HK-2 (cell line): ENCODE measurements around the gene ISG15.
A peak's percentile ranks its signal among the peaks of the same experiment; 100 is the strongest.
"Not testable (repeated sequence)": the region's sequence is repeated elsewhere in the genome, so short reads cannot be mapped to it uniquely, and the experiment has no call there.

Source experiments
- DNase-seq: peaks from one replicate; pipeline ENCODE4 v3.0.0-alpha.2; 2018; ENCODE audit not compliant: unreplicated experiment

The ISG15 gene

DNA sequence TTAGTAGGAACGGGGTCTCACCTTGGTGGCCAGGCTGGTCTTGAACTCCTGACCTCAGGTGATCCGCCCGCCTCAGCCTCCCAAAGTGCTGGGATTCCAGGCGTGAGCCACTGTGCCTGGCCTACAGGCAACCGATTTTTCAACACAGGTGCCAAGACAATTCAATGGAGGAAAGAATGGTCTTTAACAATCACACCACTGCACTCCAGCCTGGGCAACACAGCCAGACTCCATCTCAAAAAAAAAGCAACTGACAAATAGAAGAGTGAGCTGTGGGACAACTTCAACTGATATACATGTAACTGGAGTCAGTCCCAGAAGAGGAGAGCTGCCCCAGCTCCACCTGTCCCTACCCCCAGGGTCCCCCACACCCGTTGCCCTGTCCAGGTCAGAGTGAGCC lies 18.8 kb upstream of the ISG15 start:
- not testable (repeated sequence) for DNase-seq

DNA sequence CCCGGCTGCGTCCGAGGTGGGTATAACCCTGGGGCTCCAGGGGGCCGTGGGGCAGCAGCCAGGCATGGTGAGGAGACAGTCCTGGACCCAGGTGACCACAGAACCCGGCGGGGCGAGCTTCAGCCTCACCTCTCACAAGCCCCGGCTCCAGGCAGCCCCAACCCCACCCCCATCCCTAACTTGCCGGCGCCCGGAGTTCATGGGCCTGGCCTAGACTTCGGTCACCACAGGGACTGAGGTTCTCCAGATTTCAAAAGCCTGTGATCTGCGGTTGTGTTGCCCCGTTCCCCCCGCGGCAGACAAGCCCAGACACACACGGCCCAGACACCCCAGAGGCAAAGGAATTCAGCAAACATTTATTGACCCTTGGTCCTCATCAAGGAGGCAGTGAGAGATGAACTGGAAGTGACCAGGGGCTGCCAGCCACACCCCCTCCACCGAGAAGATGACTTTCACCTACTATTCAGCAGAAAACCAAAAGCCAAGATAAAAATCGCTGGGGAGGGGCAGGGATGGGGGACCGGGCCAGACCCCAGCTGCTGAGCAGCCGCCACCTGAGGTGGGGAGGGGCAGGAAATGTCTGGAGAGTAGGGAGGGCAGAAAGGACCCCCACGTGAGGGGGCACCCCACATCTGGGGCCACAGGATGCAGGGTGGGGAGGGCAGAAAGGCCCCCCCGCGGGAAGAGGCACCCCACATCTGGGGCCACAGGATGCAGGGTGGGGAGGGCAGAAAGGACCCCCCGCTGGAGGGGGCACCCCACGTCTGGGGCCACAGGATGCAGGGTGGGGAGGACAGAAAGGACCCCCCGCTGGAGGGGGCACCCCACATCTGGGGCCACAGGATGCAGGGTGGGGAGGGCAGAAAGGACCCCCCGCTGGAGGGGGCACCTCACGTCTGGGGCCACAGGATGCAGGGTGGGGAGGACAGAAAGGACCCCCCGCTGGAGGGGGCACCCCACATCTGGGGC lies 17.3 kb upstream of the ISG15 start:
- no peak for DNase-seq

DNA sequence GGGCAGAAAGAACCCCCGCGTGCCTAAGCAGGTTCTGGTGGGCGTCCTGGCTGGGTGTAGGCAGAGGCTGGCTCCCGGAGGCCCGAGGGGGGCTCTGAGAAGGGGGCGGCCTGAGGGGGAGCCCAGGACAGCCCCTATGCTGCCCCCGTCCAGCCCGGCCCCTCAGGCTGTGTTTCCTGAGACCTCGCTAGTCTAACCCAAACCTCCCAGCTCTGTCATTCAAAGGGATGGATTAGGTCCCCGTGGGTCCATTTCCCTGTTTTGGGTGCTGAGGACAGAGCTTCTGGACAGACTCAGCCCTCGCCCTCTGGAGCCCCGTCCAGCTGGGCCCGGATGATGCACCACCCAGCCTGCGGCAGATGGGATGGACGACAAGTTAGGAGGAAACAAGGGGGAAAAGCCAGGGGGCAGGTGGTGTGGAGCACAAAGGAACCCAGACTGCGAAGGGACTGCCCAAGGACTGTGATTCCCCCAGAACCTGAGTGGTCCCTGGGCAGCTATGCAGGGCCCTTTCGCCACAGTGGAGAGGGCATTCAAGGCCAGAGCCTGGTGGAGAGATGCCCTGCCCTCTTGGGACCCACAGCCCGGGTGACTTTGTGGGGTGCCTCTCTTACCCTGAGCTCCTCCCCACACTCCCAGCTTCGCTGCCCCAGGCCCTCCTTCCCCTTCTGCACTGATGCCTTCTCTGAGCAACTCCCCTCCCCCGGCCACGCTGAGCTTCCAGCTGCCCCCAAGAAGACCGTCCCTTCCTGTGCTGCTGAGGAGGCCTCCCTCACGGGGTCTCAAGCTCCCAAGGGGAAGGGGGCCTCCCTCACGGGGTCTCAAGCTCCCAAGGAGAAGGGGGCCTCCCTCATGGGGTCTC lies 16.2 kb upstream of the ISG15 start:
- no peak for DNase-seq

DNA sequence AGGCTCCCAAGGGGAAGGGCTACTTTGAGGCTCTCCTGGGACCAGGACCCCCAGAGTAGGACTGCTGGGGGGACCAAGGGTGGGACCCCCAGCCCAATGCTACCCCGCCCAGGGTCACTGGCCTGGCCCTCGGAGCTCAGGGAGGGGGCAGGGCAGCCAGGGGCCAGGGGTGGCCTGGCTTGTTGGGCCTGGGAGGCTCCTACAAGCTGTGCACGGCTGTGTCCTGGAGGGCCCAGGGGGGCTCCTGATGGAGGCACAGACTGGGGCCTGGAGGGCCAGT lies 15.6 kb upstream of the ISG15 start:
- DNase-seq = no peak

DNA sequence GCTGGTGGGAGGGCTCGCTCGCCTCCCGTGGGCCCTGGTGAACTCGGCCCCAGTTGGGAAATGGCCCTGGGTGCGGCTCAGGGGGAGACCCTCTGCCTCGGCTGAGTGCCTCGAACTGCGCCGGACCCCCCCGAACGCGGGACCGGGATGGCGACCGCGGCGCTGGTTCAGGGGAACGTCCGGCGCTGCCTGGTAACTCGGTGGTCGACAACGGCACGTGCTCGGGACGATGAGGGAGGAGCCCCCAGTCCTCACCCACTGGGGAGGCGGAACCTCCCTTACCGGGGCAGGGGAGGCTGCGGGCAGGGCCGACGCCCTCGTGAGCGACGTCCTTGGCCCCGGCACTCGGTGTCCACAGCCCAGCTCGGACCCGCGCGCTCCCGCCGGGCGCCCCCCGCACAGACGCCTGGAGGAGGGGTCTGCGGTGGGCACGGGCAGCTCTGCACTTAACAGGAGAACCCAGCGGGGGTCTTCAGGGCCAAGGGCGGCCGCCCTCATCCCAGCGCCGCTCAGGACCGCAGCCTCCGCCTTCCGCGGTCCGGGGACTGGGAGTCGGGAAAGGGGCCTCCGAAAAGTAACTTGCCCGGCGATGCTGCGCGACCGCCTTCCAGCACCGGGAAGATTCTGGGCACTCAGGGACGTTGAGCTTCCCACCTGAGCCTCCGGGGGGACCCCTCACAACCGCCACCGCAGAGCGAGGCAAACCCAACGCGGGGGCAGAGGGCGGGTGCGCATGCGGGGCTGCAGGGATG lies 15.1 kb upstream of the ISG15 start:
- no peak for DNase-seq

DNA sequence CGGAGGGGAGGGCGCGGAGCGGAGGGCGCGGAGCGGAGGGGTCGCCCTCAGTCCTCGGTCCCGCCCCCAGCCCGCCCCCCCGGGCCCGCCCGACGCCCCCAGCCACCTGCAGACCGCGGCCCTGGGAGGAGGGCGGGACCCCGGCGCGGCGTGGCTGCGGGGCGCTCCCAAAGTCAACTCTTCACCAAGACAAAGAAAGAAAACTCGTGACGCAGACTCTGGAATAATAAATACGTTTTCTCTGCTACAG lies 14.6 kb upstream of the ISG15 start:
- no peak for DNase-seq

DNA sequence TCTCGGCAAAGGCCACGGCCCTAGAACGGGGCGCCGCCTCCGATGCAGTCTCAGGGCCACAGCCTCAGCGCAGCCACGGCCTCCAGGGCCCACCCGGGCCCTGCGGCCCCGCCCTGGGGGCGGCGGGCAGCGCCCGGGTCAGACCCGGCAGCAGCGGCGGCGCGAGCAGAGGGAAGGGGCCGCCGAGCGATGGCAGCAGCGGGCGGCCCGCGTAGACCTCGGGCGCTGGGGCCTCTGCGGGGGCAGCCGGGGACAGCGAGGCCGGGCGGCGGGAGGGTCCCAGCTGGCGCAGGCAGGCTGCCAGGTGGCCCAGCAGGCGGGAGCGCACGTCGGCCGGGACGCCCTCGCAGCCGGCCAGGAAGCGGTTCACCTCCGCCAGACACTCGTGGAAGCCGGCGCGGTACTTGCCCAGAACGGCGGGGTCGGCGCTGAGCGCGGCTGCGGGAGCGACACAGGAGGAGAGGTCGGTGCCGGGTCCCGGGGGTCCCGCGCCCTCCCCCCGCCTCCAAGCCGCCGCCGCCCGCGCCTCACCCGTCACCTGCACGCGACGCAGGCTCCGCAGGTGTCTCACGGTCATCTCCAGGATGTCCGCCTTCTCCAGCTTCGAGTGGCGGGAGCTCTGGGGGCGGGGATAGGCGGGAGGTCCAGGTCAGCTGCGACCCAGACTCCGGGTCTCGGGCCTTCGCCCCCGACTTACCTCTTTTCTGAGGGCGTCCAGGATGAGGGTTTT lies 14.1 kb upstream of the ISG15 start:
- DNase-seq = peak; percentile 66

DNA sequence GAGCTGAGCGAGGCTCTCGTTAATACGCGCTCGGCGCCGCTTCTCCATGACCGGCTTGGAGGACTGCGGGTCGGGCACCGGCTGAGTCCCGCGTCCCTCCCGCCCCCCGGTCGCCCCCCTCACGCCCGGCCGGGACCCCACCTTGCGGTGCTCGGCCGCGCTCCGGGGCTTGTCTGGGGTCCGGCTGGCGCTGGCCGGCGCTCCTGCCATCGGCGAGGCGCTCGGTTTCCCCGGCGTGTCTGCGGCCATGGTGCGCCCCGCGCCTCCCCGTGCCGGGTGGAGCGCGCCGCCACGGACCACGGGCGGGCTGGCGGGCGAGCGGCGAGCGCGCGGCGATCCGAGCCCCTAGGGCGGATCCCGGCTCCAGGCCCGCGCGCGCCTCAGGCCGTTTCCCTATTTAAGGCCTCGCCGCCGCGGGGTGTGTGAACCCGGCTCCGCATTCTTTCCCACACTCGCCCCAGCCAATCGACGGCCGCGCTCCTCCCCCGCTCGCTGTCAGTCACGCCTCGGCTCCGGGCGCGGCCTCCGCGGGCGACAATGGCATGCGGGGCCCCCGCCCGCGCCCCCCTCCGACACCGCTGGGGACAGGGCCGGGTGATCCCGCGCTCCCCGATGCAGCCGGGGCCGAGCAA lies 13.5 kb upstream of the ISG15 start, which contains the start of gene HES4:
TSS of gene HES4 (minus strand) at position 373 of the 632 bp plus-strand sequence. CDS start at position 249, 124 bp downstream.
- peak; percentile 95 for DNase-seq

DNA sequence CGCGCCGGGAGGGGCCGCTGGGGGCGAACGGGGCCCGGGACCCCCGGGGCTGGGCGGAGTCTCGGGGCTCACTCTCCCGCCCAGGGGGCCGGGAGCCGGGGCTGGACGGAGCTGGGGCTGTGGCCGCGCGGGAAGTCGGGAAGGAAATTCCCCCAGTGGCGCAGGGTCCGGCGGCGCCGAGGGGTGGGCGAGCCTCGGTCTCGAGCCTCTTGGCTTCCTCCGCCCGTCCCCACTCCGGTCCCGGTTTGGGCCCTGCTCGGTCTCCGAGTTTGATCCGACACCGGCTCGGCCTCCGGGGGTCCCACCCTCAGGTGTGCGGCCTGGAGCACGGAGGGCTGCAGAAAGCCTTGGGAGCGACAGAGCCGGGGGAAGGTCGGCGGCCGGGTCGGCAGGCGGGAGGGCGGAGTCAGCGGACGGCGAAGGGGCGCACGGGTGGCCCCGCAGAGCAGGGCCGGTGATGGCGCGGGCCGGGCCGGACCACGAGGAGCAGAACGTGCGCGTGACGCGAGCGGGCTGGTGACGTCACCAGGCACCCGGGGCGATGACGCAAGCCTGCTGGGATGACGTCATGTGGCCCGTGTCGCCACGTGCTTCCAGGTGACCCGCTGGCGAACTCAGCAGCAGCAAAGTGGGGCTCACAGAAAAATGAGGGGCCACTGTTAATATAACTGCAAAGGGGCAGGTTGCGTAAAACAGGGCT lies 12.8 kb upstream of the ISG15 start:
- DNase-seq = peak; percentile 95

DNA sequence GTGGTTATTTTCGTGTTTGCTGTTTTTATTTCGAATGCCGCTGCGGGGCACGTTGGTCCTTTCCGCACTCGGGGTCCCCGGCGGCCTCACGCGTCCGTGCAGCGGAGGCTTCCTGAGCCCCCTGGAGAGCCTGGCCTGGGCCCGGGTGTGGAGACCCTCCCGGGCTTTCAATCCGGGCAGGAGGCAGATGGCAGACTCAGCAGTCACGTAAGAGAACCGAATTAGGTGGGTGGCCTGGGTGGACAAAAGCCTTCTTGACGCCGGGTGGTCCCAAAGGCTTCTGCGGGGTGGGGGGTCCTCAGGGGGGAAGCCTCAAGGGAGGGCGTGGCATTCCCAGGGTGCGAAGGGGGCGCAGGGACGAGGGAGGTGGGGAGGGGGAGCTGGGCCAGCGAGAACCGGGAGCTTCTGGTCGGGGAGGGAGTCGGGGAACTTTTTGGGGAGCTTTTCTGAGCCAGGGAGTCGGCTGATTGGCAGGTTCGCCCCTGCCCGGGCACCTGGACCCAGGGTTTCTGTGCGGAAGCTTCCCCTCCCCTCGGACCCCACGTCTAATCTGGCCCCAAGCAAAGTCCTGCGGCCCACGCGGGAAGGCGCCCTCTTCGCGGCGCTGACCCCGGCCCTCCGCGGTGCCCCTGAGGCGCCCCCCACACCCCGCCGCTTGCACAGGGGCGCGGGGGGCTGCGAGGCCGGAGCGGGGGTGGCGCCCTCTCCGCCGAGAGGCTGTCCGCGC lies 12.1 kb upstream of the ISG15 start:
- peak; percentile 51 for DNase-seq

DNA sequence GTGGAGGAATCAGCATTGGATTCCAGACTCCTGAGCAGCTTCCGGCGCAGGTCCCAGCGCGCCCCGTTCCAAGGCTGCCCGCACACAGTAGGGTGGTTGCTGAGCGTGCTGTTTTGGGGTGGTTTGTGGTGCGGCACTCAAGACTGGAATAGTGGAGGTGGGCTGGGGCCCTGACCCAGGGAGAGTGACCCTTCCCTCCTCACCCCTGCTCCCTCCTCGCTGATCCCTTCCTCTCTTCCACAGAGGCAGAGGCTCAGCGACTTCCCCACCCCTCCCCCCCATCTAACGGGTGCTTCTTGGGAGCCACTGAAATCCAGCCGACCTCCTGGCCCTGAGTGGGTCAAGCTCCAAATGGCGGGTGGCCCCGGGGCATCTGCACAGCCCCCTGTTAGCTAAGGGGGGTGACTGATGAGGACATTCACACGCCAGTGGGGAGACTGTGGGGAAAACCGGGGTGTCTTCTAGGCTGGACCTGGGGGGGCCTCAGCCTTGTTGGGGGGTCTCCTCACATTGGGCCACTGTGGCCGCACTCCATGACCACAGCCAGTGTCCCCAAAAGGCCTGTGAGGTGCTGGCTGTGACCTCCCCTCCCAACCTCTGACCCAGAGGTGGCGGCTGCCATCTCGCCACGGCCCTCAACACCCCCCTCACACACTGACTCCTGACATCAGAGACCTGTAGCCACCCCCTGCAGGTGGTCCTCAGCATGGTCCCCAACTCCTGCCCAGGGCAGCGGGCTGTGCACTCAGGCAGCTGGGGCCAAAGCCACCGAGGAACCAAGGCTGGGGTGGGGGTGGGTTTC lies 9.5 kb upstream of the ISG15 start:
- DNase-seq = no peak

DNA sequence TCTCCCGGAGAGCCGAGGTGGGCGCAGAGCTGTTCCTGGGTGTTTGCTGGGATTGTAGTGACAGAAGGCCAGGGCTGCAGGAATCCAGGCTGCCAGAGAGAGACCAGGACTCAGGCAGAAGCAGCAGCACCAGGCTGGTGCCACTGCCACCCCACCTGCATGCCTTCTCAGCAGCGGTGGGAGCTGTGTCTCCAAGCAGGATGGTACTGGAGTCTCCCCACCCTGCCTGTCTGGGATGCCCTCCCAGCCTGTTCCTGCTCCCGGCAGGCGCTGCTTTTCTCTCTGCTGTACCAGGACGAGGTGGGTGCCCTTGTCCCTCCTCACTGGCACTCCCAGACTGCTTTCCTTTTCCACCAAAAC lies 8.9 kb upstream of the ISG15 start:
- DNase-seq = no peak

DNA sequence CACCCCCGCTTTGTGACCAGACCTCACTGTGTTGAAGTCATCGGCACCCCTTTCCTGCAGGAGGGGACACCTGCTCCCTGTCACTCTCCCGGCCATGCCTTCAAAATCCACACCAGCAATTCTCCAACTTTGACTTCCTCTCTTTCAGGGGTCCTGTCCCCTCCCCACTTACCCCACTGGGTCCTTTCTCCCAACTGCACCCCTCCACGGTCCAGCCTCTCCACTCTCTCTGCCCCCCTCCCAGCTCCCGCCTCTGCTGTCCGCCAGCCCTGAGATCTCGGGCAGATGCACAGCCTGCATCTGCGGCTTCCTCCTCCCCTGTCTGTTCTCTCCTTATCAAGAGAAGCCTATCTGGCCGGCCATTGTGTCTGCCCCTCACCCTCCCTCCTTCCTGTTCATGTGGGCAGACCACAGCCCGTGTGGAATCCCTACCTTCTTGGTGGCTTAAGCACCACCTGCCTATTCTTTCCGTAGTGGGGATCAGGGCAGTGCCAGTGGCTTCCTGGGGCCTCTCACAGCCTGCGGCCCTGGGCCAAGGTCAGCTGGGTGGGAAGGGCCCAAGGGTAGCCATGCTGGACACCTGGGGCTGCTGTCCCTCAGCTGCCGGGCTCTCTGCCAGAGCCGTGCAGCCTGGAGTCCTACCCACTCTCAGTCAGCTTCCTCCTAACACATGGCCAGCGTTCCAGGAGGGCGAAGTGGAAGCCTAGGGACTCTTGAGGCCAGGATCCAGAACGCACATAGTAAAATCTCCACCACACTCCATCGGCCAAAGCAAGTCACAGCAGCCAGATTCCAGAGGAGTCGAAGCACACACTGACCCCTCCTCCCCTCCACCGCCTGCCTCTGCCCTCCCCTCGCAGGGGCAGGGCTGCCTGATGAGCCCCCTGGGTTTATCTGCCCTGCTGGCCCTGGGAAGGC lies 8.3 kb upstream of the ISG15 start:
- peak; percentile 64 for DNase-seq

DNA sequence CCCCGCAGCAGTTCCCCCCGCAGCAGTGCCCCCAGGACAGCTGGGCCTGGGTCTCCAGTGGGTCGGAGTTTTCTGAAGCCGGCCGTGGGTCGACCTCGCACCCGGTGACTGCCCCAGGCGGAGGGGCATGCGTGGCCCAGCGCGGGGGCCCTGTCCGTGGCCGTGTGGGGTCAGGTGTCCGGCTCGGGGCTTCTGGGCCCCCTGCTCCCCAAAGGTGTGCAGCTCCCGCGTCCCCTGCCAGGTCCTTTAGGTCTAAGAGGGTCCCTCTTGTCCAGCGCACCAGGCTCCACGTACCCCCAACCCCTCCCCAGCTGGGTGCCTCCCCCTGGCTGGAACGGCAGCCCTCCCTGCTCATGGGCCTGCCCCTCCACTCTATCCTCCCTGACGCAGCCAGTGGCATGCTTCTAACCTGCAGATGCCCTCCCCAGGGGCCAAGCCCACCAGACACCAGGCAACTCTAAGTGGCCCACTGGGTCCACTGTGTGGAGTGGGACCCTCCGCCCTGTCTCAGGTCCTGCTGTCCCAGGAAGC lies 7.5 kb upstream of the ISG15 start:
- DNase-seq = no peak

DNA sequence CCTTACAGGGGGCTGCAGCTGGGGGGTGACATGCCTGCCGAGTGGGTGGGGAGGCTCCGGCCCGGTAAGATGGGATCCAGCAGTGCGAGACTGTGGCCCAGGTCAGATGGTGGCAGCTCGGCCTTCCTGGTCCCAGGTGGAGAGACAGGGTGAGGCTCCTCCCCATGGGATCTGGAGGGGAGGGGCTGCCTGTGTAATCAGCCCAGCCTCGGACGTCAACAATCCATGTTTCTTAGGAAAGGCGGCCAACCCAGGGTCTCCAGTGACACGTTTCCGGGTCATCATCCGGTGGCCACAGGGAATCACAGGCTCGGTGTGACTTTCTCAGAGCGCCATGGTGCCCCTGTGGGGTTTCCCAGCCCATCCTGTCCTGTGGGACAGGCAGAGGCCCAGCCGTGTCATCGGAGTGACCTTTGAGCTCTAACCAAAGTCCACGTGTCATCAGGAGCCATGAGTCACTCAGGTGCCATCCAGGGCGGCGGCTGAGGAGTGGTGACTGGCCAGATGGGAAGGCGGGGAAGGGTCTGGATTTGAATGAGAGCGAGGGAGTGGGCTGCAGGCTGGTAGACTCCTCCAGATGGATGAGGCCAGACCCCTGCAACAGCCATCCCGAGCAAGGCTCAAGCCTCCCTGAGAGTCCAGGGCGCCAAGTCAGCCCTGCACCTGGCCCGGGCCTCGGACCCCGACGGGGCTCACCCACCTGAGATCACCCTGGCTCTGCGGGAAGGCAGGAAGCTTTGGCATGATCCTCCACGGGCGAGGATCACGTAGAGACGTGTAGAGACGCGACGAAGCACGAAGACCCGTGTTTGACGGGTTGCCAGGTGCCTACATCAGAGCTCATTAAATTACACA lies 6.8 kb upstream of the ISG15 start:
- peak; percentile 35 for DNase-seq

DNA sequence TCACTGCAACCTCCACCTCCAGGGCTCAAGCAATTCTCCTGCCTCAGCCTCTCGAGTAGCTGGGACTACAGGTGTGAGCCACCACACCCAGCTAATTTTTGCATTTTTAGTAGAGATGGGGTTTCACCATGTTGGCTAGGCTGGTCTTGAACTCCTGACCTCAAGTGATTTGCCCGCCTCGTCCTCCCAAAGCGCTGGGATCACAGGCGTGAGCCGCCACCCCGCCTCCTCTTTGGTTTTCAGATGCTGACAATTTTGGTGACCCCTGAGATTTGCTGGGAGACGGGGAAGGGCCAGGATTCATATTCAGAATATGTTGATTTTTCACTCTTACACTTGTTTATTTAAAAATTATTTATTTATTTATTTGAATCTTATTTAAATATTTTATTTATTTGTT lies 3.2 kb upstream of the ISG15 start:
- DNase-seq = not testable (repeated sequence)

DNA sequence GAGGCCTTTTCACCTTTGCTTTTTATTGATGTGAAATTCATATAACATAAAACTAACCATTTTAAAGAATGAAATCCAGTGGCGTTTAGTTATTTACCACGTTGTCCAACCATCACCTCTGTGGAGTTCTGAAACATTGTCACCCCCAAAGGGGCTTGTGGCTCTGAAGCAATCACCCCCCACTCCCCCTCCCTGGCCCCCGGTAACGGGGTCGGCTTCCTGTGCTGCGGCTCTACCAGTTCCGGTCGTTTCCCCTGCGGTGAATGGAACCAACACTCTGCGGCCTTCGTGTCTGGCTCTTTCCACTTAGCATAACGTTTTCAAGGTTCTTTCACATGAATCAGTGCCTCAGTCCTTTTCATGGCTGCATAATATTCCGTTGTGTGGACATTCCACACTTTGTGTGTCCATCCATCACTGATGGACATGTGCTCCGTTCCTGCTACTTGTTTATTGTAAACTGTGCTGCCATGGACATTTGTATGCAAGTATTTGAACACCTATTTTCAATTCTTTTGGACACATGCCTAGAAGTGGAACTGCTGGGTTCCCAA lies 1.8 kb upstream of the ISG15 start:
- DNase-seq = no peak
